ENCODE measurements around the gene VCL. TPM values are rescaled to one million over a fixed set of nuclear protein-coding genes. Genes with fewer than 3 reads are reported as not detected.
"Not testable (repeated sequence)": the region's sequence is repeated elsewhere in the genome, so short reads cannot be mapped to it uniquely, and the experiment has no call there.

VCL gene
- polyA plus RNA-seq, 2 donors = 25.0 to 41.4 TPM

GRCh38 chr10:73962386-73962785 is 35.5 kb upstream of the VCL start:
- WGBS, 2 donors = 93 to 96% methylated on average over 2 of the region's 2 CpGs
- no peak overlapping the region for H3K4me3 ChIP-seq (ENCODE audit: low read depth in 1 of 2, low read length in 2 of 2)
- H3K36me3 ChIP-seq (ENCODE audit: control insufficient read depth in 2 of 2, insufficient read depth in 2 of 2, low read length in 1 of 2) = no peaks in the 10 kb centered on the region
- H3K9me3 ChIP-seq (ENCODE audit: control insufficient read depth in 2 of 2, insufficient read depth in 1 of 2, low read depth in 1 of 2, low read length in 1 of 2) = no peaks in the 10 kb centered on the region
- H3K4me1 ChIP-seq (ENCODE audit: control insufficient read depth in 2 of 2, insufficient read depth in 2 of 2, low read length in 1 of 2) = peaks cover 0 to 3% of the 10 kb centered on the region in 2 donors
- no peaks in the 10 kb centered on the region for H3K27me3 ChIP-seq (ENCODE audit: control insufficient read depth in 1 of 2, insufficient read depth in 2 of 2, low read length in 2 of 2)
- H3K27ac ChIP-seq (ENCODE audit: low read depth in 2 of 2, low read length in 1 of 2) = no peak overlapping the region

- not testable (repeated sequence) for H3K36me3 ChIP-seq (ENCODE audit: control insufficient read depth in 2 of 2, insufficient read depth in 2 of 2, low read length in 1 of 2); H3K4me1 ChIP-seq (ENCODE audit: control insufficient read depth in 2 of 2, insufficient read depth in 2 of 2, low read length in 1 of 2); H3K27ac ChIP-seq (ENCODE audit: low read depth in 2 of 2, low read length in 1 of 2); H3K27me3 ChIP-seq (ENCODE audit: control insufficient read depth in 1 of 2, insufficient read depth in 2 of 2, low read length in 2 of 2); H3K4me3 ChIP-seq (ENCODE audit: low read depth in 1 of 2, low read length in 2 of 2); H3K9me3 ChIP-seq (ENCODE audit: control insufficient read depth in 2 of 2, insufficient read depth in 1 of 2, low read depth in 1 of 2, low read length in 1 of 2)
- WGBS, 2 donors = 92 to 94% methylated on average over 12 of the region's 12 CpGs
Measured at GRCh38 chr10:73963533-73963932, 34.4 kb upstream of the VCL start.

GRCh38 chr10:73964743-73965142 is 33.2 kb upstream of the VCL start:
- Histone ChIP-seq H3K27ac (ENCODE audit: low read depth in 2 of 2, low read length in 1 of 2) (no peak overlapping the region), H3K36me3 (ENCODE audit: control insufficient read depth in 2 of 2, insufficient read depth in 2 of 2, low read length in 1 of 2) (no peaks in the 10 kb centered on the region), H3K4me3 (ENCODE audit: low read depth in 1 of 2, low read length in 2 of 2) (no peak overlapping the region), H3K4me1 (ENCODE audit: control insufficient read depth in 2 of 2, insufficient read depth in 2 of 2, low read length in 1 of 2) (peaks cover 0 to 5% of the 10 kb centered on the region in 2 donors), H3K9me3 (ENCODE audit: control insufficient read depth in 2 of 2, insufficient read depth in 1 of 2, low read depth in 1 of 2, low read length in 1 of 2) (no peaks in the 10 kb centered on the region), H3K27me3 (ENCODE audit: control insufficient read depth in 1 of 2, insufficient read depth in 2 of 2, low read length in 2 of 2) (no peaks in the 10 kb centered on the region)
- WGBS, 2 donors = 80 to 87% methylated on average over 2 of the region's 2 CpGs

- 74 to 78% methylated on average over 12 of the region's 12 CpGs for whole genome bisulfite sequencing, 2 donors
Measured at GRCh38 chr10:73965267-73965889, 32.5 kb upstream of the VCL start.

GRCh38 chr10:73965890-73966768 is 31.8 kb upstream of the VCL start:
- Histone ChIP-seq H3K4me1 (ENCODE audit: control insufficient read depth in 2 of 2, insufficient read depth in 2 of 2, low read length in 1 of 2) (peaks cover 0 to 5% of the 10 kb centered on the region in 2 donors), H3K4me3 (ENCODE audit: low read depth in 1 of 2, low read length in 2 of 2) (no peak overlapping the region), H3K9me3 (ENCODE audit: control insufficient read depth in 2 of 2, insufficient read depth in 1 of 2, low read depth in 1 of 2, low read length in 1 of 2) (no peaks in the 10 kb centered on the region), H3K27me3 (ENCODE audit: control insufficient read depth in 1 of 2, insufficient read depth in 2 of 2, low read length in 2 of 2) (no peaks in the 10 kb centered on the region), H3K27ac (ENCODE audit: low read depth in 2 of 2, low read length in 1 of 2) (peak overlapping the region; percentile 83 to 90), H3K36me3 (ENCODE audit: control insufficient read depth in 2 of 2, insufficient read depth in 2 of 2, low read length in 1 of 2) (no peaks in the 10 kb centered on the region)
- 26 to 33% methylated on average over 16 of the region's 16 CpGs for WGBS, 2 donors

More at GRCh38 chr10:73965267-73965889, 32.5 kb upstream of the VCL start:
- not testable (repeated sequence) for H3K27me3 ChIP-seq (ENCODE audit: control insufficient read depth in 1 of 2, insufficient read depth in 2 of 2, low read length in 2 of 2); H3K4me1 ChIP-seq (ENCODE audit: control insufficient read depth in 2 of 2, insufficient read depth in 2 of 2, low read length in 1 of 2); H3K4me3 ChIP-seq (ENCODE audit: low read depth in 1 of 2, low read length in 2 of 2); H3K36me3 ChIP-seq (ENCODE audit: control insufficient read depth in 2 of 2, insufficient read depth in 2 of 2, low read length in 1 of 2); H3K9me3 ChIP-seq (ENCODE audit: control insufficient read depth in 2 of 2, insufficient read depth in 1 of 2, low read depth in 1 of 2, low read length in 1 of 2)
- peak overlapping the region; percentile 83 to 90 for H3K27ac ChIP-seq (ENCODE audit: low read depth in 2 of 2, low read length in 1 of 2)

GRCh38 chr10:73967022-73967429 is 30.9 kb upstream of the VCL start:
- Histone ChIP-seq H3K27me3 (ENCODE audit: control insufficient read depth in 1 of 2, insufficient read depth in 2 of 2, low read length in 2 of 2) (no peaks in the 10 kb centered on the region), H3K27ac (ENCODE audit: low read depth in 2 of 2, low read length in 1 of 2) (peak overlapping the region; percentile 39 to 66), H3K4me3 (ENCODE audit: low read depth in 1 of 2, low read length in 2 of 2) (no peak overlapping the region), H3K9me3 (ENCODE audit: control insufficient read depth in 2 of 2, insufficient read depth in 1 of 2, low read depth in 1 of 2, low read length in 1 of 2) (no peaks in the 10 kb centered on the region), H3K36me3 (ENCODE audit: control insufficient read depth in 2 of 2, insufficient read depth in 2 of 2, low read length in 1 of 2) (no peaks in the 10 kb centered on the region), H3K4me1 (ENCODE audit: control insufficient read depth in 2 of 2, insufficient read depth in 2 of 2, low read length in 1 of 2) (peaks cover 0 to 5% of the 10 kb centered on the region in 2 donors)
- 81 to 94% methylated on average over 4 of the region's 4 CpGs for WGBS, 2 donors

- peak overlapping the region; percentile 14 to 66 for H3K27ac ChIP-seq (ENCODE audit: low read depth in 2 of 2, low read length in 1 of 2)
- no peak overlapping the region for H3K4me3 ChIP-seq (ENCODE audit: low read depth in 1 of 2, low read length in 2 of 2)
- peaks cover 0 to 5% of the 10 kb centered on the region in 2 donors for H3K4me1 ChIP-seq (ENCODE audit: control insufficient read depth in 2 of 2, insufficient read depth in 2 of 2, low read length in 1 of 2)
- H3K36me3 ChIP-seq (ENCODE audit: control insufficient read depth in 2 of 2, insufficient read depth in 2 of 2, low read length in 1 of 2) = no peaks in the 10 kb centered on the region
- WGBS, 2 donors = 91% methylated on average over 5 of the region's 5 CpGs
- no peaks in the 10 kb centered on the region for H3K27me3 ChIP-seq (ENCODE audit: control insufficient read depth in 1 of 2, insufficient read depth in 2 of 2, low read length in 2 of 2)
- H3K9me3 ChIP-seq (ENCODE audit: control insufficient read depth in 2 of 2, insufficient read depth in 1 of 2, low read depth in 1 of 2, low read length in 1 of 2) = no peaks in the 10 kb centered on the region
Measured at GRCh38 chr10:73967544-73967943, 30.4 kb upstream of the VCL start.

GRCh38 chr10:73968098-73968521 is 29.8 kb upstream of the VCL start:
- Histone ChIP-seq H3K27ac (ENCODE audit: low read depth in 2 of 2, low read length in 1 of 2) (peak overlapping the region; percentile 1 to 58), H3K36me3 (ENCODE audit: control insufficient read depth in 2 of 2, insufficient read depth in 2 of 2, low read length in 1 of 2) (no peaks in the 10 kb centered on the region), H3K27me3 (ENCODE audit: control insufficient read depth in 1 of 2, insufficient read depth in 2 of 2, low read length in 2 of 2) (no peaks in the 10 kb centered on the region), H3K9me3 (ENCODE audit: control insufficient read depth in 2 of 2, insufficient read depth in 1 of 2, low read depth in 1 of 2, low read length in 1 of 2) (no peaks in the 10 kb centered on the region), H3K4me1 (ENCODE audit: control insufficient read depth in 2 of 2, insufficient read depth in 2 of 2, low read length in 1 of 2) (peaks cover 0 to 5% of the 10 kb centered on the region in 2 donors), H3K4me3 (ENCODE audit: low read depth in 1 of 2, low read length in 2 of 2) (no peak overlapping the region)
- 70 to 74% methylated on average over 6 of the region's 6 CpGs for WGBS, 2 donors

GRCh38 chr10:73969224-73969841 is 28.6 kb upstream of the VCL start:
- H3K9me3 ChIP-seq (ENCODE audit: control insufficient read depth in 2 of 2, insufficient read depth in 1 of 2, low read depth in 1 of 2, low read length in 1 of 2) = no peaks in the 10 kb centered on the region
- peaks cover 0 to 5% of the 10 kb centered on the region in 2 donors for H3K4me1 ChIP-seq (ENCODE audit: control insufficient read depth in 2 of 2, insufficient read depth in 2 of 2, low read length in 1 of 2)
- 70% methylated on average over 5 of the region's 5 CpGs for WGBS, 2 donors
- H3K36me3 ChIP-seq (ENCODE audit: control insufficient read depth in 2 of 2, insufficient read depth in 2 of 2, low read length in 1 of 2) = no peaks in the 10 kb centered on the region
- H3K27me3 ChIP-seq (ENCODE audit: control insufficient read depth in 1 of 2, insufficient read depth in 2 of 2, low read length in 2 of 2) = no peaks in the 10 kb centered on the region
- H3K27ac ChIP-seq (ENCODE audit: low read depth in 2 of 2, low read length in 1 of 2) = no peak overlapping the region
- H3K4me3 ChIP-seq (ENCODE audit: low read depth in 1 of 2, low read length in 2 of 2) = no peak overlapping the region
